OCI-LY3 (cell line): ENCODE data around the gene SLC27A2.
A peak's percentile ranks its signal among the peaks of the same experiment; 100 is the strongest.

Experiments used
- CTCF ChIP-seq: fragments of 200-600, 300-600 bp; sonication (generic); IDR thresholded peaks from 2 replicates; pipeline ENCODE4 v1.5.1; 2014; ENCODE audit warnings: antibody characterized with exemption, low read length, low read depth
- EZH2phosphoT487 ChIP-seq: fragments of 200-600 bp; shearing (Covaris generic); IDR thresholded peaks from 2 replicates; pipeline ENCODE4 v1.6.1; 2018; ENCODE audit warnings: antibody characterized with exemption, mixed run types, low read depth

- TF ChIP-seq CTCF (peak; percentile 38; the same call in 1 of the 2 replicates), EZH2phosphoT487 (no peak)
These were observed at the start of gene SLC27A2 for GRCh38 chr15:50181969-50182218.
